NB4 (cell line): ENCODE measurements around the gene MYADML2.

ENCODE experiments used
- CTCF ChIP-seq: IDR thresholded peaks from one replicate; pipeline ENCODE4 v1.5.1; 2012; ENCODE audit warnings: low read depth, low read length
- MAX ChIP-seq: IDR thresholded peaks from 2 replicates; pipeline ENCODE4 v1.6.1; 2011; ENCODE audit warnings: low read depth, low read length
- MYC ChIP-seq: IDR thresholded peaks from 2 replicates; pipeline ENCODE4 v1.6.1; 2011; ENCODE audit warnings: low read depth, low read length
- POLR2A ChIP-seq: IDR thresholded peaks from 2 replicates; pipeline ENCODE4 v1.6.1; 2011; ENCODE audit warnings: mild to moderate bottlenecking; ENCODE audit not compliant: insufficient read length; ENCODE audit errors: extremely low read depth

- no peak for TF ChIP-seq CTCF
- TF ChIP-seq POLR2A, result no peak
- no peak for TF ChIP-seq MYC
- TF ChIP-seq MAX, result no peak
These were observed 35.1 kb downstream of the MYADML2 start for GRCh38 chr17:81911969-81912368.
